Thoracic aorta (tissue), 2 donors: ENCODE data around the gene HSBP1L1. TPM values are rescaled to one million over a fixed set of nuclear protein-coding genes. Genes with fewer than 3 reads are reported as not detected.

Source experiments
- ATAC-seq: fragments of 150-250 bp; one replicate; pipeline ENCODE4 v1.8.0; 2017; ENCODE audit warnings: low read depth; ENCODE audit not compliant: insufficient number of reproducible peaks, low FRiP score
- DNase-seq: peaks from one replicate; pipeline ENCODE4 v3.0.0-alpha.2; 2020; ENCODE audit warnings: low spot score
- H3K27ac ChIP-seq, 2 donors: fragments of 200-600 bp; sonication (generic); 1 replicate in 1 of 2; 2 replicates in 1 of 2; pipeline ENCODE4 v1.5.1; 2016; ENCODE audit warnings: mild to moderate bottlenecking in 2 of 2, moderate library complexity in 2 of 2
- H3K27me3 ChIP-seq: fragments of 200-600 bp; sonication (generic); replicated peaks from 2 replicates; pipeline ENCODE4 v1.6.0; 2016; ENCODE audit warnings: mild to moderate bottlenecking; ENCODE audit not compliant: insufficient read depth
- H3K36me3 ChIP-seq: fragments of 200-600 bp; sonication (generic); one replicate; pipeline ENCODE4 v1.5.1; 2016
- H3K4me1 ChIP-seq, 2 donors: fragments of 200-600 bp; sonication (generic); 1 replicate in 1 of 2; 2 replicates in 1 of 2; pipeline versions ENCODE4 v1.5.1 to v1.6.0; 2016; ENCODE audit warnings: low read depth in 2 of 2, mild to moderate bottlenecking in 1 of 2; ENCODE audit not compliant: control insufficient read depth in 1 of 2
- H3K4me3 ChIP-seq: fragments of 200-600 bp; sonication (generic); 2 replicates; pipeline ENCODE4 v1.5.1; 2016; ENCODE audit warnings: mild to moderate bottlenecking
- H3K9me3 ChIP-seq: fragments of 200-600 bp; sonication (generic); 2 replicates; pipeline ENCODE4 v1.5.1; 2016
- CTCF ChIP-seq: fragments of 200-600 bp; sonication (generic); IDR thresholded peaks from one replicate; pipeline ENCODE4 v1.5.1; 2019; ENCODE audit warnings: antibody characterized with exemption
- total RNA-seq, 2 donors: library from RNA; depleted of rRNA; stranded (reverse); fragments of >200 nt; gene quantifications; one replicate each; pipeline versions ENCODE4 v1.1.0 to v1.2.3, GENCODE V29; 2016

The HSBP1L1 gene
- total RNA-seq, 2 donors from 2014 or later: 8.5 to 11.6 TPM

GRCh38 chr18:80012714-80013113, 48.3 kb downstream of the HSBP1L1 start:
- H3K27me3 ChIP-seq: no peaks in the 10 kb centered on the region
- H3K36me3 ChIP-seq: no peaks in the 10 kb centered on the region
- DNase-seq (no peak), ATAC-seq (no peak)
- no peak overlapping the region for H3K27ac ChIP-seq
- no peak overlapping the region for H3K4me3 ChIP-seq
- H3K4me1 ChIP-seq: peaks cover 4 to 11% of the 10 kb centered on the region in 2 donors
- peaks cover 6% of the 10 kb centered on the region for H3K9me3 ChIP-seq
- TF ChIP-seq CTCF: no peak

Other genes starting within 250 kb of the HSBP1L1 start
- gene KCNG2, start 166.7 kb upstream of the HSBP1L1 start, total RNA-seq: 1 to 10 TPM in 1 of 2 donors, not detected in 1; 1.5 TPM
- 10 to 100 TPM; 39.1 to 51.2 TPM for gene SLC66A2, start 13.0 kb upstream of the HSBP1L1 start, total RNA-seq
- 10 to 100 TPM; 12.0 to 31.5 TPM for gene TXNL4A, start 23.9 kb downstream of the HSBP1L1 start, total RNA-seq
- gene RBFA, start 69.8 kb downstream of the HSBP1L1 start, total RNA-seq: 10 to 100 TPM; 21.7 to 37.5 TPM
- 10 to 100 TPM; 15.6 to 21.6 TPM for gene ADNP2, start 144.6 kb downstream of the HSBP1L1 start, total RNA-seq